ENCODE measurements around the gene RPS24. TPM values are rescaled to one million over a fixed set of nuclear protein-coding genes. Genes with fewer than 3 reads are reported as not detected.
A peak's percentile ranks its signal among the peaks of the same experiment; 100 is the strongest.
"Not testable (repeated sequence)": the region's sequence is repeated elsewhere in the genome, so short reads cannot be mapped to it uniquely, and the experiment has no call there.

RPS24 gene
- 2,723 and 3,461 TPM in 2 replicates for total RNA-seq (2014; rRNA removed; shearing (Covaris generic); ENCODE audit: low replicate concordance)

DNA sequence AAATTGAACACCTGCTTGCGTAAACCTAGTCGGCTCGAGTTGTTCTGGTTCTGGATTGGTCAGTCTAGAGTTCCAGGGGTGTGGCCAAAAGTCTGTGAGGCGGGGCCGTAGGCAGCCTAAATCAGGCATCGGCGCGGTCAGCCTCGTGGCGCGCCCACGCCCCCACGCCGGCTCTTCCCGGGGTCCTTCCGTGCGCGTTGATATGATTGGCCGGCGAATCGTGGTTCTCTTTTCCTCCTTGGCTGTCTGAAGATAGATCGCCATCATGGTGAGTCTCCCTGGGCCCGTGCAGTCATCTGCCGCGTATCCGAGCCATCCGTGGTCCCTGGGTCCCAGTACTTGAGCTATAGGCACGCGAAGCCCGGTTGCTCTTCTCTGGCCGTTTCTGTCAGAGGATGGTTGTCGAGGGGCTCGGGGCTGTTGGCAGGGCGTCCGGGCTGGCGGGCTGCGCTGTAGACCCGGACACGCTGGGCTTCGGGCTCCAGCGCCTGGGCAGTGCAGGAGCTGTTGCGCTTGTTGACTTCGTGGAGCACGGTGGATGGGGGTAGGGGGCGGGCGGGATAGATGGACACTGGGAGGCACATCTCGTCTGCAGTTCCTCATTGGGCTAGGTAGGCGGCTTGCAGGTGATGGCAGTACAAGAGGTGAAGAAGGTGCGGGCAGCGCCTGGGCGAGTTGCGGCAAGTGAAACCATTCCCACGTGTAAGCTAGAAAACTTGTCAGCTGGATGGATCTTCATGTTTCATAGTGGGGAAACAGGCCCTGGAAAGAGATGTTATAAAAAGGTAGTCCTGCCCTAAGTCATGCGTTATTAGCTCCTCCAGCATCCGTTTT lies at the start of gene RPS24:
Gene RPS24, plus strand, starts transcription at position 227 of the 834 bp plus-strand sequence. Its CDS starts 39 bp downstream, at position 266.
- DNase-seq (ENCODE audit: low read depth): peak; percentile 97
- in situ Hi-C loops (cut with HindIII; ENCODE audit: low pct_unique_long_range_greater_than_20kb, low sequenced_read_pairs): no loop called here

DNA sequence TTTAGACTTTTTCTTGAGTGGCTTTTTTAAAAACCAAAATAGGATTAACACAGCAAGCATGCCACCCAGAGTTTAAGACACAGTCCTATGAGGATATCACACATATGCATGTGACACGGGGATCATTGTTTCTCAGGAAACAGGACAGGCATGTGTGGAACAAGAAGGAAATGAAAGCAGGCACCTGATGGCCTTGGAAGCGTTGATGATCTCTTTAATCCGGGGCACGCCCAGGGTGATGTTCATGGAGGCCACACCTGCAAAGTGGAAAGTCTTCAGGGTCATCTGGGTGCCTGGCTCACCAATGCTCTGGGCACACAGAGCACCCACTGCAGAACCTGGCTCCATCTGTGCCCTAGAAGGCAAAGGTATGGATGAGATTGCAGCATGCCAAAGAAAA lies 48.7 kb upstream of the RPS24 start:
- DNase-seq (ENCODE audit: low read depth): no peak
- in situ Hi-C loops (cut with HindIII; ENCODE audit: low pct_unique_long_range_greater_than_20kb, low sequenced_read_pairs): no loop called here

DNA sequence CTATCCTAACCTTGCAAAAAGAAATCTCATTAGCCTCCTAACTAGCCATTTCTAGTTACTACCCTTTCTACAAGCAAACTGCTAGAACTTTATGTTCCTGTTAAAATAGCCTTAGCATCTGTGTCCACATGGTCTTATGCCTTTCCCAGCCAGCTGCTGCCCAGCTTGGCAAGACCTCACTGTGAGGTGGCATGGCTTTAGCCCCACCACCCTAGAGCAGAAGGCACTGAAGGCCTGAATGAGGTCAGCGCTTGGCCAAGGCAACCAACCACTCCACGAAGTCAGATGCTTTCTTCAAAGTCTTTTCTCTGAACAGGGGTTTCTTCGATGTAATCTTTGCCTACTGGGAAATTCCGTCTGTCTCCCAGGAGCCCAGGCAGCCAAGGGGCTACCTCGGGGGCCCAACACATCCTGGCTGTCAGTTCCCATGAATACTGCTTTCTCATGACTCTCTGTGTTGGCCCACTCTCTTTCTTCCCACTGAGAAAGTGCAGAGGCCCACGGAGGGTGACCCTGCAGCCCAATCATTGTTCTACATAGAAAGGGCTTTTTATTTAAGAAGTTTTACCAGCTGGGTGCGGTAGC lies 45.9 kb upstream of the RPS24 start:
- no peak for DNase-seq (ENCODE audit: low read depth)
- in situ Hi-C loops (cut with HindIII; ENCODE audit: low pct_unique_long_range_greater_than_20kb, low sequenced_read_pairs): no loop called here

DNA sequence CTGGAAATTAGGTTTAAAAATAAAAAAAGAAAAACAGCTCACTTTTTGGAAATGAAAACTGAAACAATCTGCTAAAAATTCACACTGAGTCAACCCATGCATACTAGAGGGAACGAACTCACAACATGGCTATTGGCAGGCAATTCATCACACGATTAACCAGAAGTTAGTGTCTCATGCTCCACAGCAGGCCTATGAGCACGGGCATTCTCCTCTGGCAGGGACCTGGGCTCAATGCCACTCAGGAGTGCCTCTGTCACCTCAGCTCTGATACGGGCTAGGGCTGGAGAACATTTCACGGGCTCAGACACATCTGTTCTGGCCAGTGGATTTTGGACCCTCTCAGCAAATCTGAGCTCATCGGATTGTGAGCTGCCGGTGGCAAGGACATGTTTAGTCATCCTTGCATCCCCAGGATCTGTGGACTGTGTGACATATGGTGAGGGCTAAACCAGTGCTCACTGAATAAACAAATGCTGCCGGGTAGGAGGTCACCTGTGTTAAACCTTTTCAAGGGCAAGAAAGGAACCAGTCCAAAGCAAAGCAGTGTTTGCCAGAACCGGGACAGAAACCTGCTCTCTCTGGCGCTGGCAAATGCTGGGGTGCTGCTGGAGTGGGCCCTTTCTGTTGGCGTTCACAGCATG lies 44.5 kb upstream of the RPS24 start:
- in situ Hi-C loops (cut with HindIII; ENCODE audit: low pct_unique_long_range_greater_than_20kb, low sequenced_read_pairs): no loop called here
- DNase-seq (ENCODE audit: low read depth): no peak

DNA sequence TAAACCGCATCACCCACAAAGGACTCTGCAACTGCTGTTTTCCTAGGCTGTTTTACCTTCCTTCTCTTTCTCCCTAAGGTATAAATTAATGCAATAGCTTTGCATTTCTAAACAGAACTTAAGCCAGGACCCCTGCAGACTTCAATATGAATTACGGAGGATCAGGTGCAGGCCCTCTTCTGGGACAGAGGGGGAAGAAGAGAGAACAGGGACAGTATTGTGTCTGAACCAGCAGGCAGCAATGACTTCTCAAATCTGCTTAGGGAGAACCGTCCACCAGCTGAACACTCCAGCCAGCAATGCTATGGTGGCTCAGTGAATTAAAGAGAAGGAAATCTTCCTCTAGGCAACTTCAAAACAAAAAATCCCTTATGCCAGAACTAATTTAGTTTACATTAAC lies 40.0 kb upstream of the RPS24 start:
- in situ Hi-C loops (cut with HindIII; ENCODE audit: low pct_unique_long_range_greater_than_20kb, low sequenced_read_pairs): no loop called here
- DNase-seq (ENCODE audit: low read depth): no peak

DNA sequence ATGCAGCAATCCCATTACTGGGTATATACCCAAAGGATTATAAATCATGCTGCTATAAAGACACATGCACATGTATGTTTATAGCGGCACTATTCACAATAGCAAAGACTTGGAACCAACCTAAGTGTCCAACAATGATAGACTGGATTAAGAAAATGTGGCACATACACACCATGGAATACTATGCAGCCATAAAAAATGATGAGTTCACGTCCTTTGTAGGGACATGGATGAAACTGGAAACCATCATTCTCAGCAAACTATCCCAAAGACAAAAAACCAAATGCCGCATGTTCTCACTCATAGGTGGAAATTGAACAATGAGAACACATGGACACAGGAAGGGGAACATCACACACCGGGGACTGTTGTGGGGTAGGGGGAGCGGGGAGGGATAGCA lies 34.9 kb upstream of the RPS24 start:
- DNase-seq (ENCODE audit: low read depth); in situ Hi-C loops (cut with HindIII; ENCODE audit: low pct_unique_long_range_greater_than_20kb, low sequenced_read_pairs): not testable (repeated sequence)

DNA sequence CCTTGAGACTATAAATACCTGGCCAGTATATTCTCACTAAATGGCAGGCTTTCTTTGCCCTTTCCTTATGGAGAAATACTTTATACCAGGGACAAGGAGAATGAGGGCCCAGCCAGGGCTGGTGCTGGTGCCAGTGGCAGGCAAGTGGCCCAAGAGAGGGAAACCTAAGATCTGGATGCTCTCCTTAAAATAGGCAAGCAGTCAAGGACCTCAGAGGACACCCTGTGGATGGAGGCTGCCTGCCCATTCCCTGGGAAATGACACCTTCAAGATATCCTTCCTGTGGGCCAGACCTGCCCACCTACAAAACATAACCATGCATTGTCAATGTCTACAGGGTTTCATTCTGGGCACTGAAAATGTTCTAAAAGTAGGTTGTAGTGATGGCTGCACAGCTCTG lies 33.5 kb upstream of the RPS24 start:
- in situ Hi-C loops (cut with HindIII; ENCODE audit: low pct_unique_long_range_greater_than_20kb, low sequenced_read_pairs): no loop called here
- no peak for DNase-seq (ENCODE audit: low read depth)

DNA sequence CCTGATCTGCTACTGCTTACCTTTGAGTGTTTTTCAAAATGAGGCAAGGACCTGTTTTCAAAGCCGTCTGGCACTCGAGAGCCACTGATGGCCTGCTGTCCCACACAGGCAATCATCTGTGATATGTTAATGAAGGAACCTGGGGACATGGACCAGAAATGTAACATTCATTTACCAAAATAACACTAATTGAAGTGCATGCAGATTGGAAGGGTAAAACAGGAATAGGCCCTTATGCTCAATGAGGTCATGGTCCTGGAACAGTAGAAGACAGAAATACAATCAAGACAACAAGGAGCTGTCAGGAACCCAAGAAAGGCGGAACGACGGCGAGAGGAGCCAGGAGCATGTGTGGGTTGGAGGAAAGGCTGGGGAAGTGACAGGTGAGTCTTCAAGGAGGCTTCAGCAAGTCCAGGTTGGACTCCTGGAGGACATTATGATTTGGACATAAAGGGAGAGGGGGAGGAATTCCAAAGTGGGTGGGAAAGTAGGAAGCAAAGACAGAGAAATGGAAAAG lies 32.6 kb upstream of the RPS24 start:
- in situ Hi-C loops (cut with HindIII; ENCODE audit: low pct_unique_long_range_greater_than_20kb, low sequenced_read_pairs): no loop called here

DNA sequence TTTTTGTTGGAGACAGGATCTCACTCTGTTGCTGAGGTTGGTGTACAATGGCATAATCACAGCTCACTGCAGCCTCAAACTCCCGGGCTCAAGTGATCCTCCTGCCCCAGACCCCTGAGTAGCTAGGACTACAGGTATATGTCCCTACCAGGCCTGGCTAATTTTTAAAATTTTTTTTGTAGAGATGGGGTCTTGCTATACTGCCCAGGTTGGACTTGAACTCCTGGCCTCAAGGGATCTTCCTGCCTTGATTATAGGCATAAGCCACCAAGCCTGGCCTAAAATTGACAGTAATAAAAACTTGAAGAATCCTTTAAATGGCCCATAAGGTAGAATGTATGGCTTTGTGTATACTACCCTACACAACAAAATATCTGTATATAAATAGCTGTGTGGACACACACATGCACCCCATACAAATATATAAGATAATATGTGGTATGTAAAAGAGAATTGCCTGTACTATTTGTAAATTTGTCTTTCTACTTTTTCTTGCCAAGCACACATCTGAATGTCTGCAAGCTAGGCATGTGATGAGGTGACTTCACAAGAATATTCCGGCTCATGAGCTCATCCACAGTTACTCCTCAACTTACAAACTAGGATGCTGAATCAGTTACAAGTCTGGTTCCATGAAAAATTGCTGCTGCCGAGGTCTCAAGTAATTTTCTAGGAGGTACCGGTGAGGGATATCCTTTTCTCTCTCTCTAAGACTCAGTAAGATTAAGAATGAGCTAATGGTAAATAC lies 30.9 kb upstream of the RPS24 start:
- DNase-seq (ENCODE audit: low read depth): no peak
- in situ Hi-C loops (cut with HindIII; ENCODE audit: low pct_unique_long_range_greater_than_20kb, low sequenced_read_pairs): no loop called here

More for the DNA sequence above, 32.6 kb upstream of the RPS24 start:
- no peak for DNase-seq (ENCODE audit: low read depth)

DNA sequence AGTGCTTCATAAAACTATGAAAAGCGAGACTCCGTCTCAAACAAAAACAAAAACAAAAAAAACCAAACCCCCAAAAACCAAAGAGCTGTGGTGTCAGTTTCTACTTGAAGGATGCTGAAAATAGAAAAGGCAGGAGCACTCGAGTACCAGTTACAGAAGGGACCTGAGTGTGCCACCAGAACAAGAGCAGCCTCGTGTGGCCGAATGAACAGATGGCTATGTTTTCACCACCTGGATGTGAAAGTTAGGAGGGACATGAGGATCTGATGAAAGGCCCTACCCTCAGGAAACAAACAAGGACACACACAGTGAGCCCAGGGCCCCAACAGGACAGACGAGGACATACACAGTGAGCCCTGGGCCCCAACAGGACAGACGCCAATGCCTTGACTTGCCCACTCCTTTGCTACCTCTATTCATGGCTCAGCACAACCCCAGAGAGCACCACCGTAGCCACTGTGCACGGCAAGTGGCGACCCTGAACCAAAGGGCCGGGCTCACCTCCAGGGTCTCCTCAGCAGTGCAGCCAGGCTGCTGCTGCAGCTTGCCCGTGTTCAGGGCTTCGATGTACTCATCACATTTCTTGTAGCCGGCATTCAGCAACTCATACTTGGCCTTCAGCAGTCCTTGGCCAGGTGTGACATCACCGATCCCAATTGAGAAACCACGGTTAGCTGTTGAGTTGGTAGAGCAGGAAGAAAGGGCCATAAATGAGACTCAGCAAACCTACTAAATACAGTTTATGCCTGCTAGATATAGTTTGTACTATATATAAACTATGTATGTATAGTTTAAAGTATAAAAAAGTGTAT lies 29.2 kb upstream of the RPS24 start:
- in situ Hi-C loops (cut with HindIII; ENCODE audit: low pct_unique_long_range_greater_than_20kb, low sequenced_read_pairs): no loop called here
- DNase-seq (ENCODE audit: low read depth): no peak

DNA sequence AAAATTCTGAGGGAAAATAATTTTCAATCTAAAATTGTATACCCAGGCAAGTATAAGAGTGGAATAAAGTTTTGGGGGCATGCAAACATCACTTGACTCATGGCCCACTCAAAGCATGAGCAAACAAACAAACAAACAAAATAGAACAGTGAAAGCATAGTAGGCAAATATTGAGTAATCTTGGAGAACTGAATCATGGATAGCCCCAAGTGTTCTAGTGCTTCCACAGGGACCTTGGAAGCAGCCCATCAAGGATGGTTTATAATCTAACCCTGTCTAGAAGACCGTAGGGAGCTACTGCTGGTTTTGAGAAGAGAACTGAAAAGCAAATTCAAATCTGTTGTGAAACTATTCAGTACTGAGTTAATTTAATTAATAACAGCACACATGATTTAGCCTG lies 26.5 kb upstream of the RPS24 start:
- DNase-seq (ENCODE audit: low read depth): no peak
- in situ Hi-C loops (cut with HindIII; ENCODE audit: low pct_unique_long_range_greater_than_20kb, low sequenced_read_pairs): no loop called here

DNA sequence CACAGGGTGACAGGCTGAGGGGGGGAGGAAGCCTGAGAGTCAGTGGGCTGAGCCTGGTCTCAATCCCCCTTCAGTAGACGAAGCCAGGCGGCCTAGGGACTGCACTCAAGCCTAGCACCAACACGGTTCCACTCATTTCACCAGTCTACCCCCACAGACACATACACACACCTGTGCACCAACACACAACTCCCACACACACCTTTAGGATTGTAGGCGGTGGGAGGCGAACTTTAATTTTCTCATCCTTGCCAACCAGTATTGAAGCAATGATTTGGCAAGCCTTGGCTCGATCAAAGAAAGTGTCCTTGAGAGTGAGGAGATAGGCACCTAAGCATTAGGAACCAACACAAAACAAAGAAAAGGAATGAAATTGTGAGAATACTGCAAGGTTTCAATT lies 24.0 kb upstream of the RPS24 start:
- in situ Hi-C loops (cut with HindIII; ENCODE audit: low pct_unique_long_range_greater_than_20kb, low sequenced_read_pairs): loop anchor here (10.0 kb wide), 1 partner anchor 65 kb away; no protein-coding TSS in a partner anchor
- DNase-seq (ENCODE audit: low read depth): no peak

DNA sequence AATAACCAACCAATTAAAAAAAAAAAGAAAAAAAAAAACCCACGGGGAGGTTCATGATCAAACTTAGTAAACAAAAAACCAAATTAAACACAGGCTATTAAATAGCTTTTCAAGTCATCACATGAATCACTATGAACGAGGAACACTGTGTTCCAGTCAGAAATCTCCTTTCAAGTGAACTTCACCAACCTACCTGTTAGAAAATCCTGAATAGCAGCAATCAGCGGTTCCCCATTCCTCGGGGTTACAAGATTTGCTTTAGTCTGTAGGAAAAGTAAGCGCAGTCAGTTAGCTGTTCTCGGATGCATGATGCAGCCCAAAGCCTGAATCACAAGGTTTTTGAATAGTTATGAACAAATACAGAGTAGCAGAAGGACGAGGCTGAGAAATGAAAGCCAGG lies 23.4 kb upstream of the RPS24 start:
- in situ Hi-C loops (cut with HindIII; ENCODE audit: low pct_unique_long_range_greater_than_20kb, low sequenced_read_pairs): loop anchor here (10.0 kb wide), 1 partner anchor 65 kb away; no protein-coding TSS in a partner anchor
- DNase-seq (ENCODE audit: low read depth): no peak

DNA sequence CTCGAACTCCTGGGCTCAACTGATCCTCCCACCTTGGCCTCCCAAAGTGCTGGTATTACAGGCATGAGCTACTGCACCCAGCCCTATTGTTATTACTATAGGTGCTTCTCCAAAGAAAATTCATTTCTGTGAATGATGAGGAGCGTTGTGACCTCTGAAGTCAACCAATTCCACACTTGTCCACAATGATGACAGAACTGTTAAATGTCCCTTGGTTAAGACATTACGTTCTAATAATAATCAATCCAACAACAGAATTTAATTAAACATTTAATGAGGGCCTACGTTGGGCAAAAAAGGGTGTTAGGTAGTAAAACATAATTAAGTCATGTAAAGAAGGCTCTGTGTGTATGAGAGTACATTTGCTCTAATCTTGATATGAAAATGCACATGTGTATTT lies 22.6 kb upstream of the RPS24 start:
- in situ Hi-C loops (cut with HindIII; ENCODE audit: low pct_unique_long_range_greater_than_20kb, low sequenced_read_pairs): loop anchor here (10.0 kb wide), 1 partner anchor 66 kb away; no protein-coding TSS in a partner anchor
- no peak for DNase-seq (ENCODE audit: low read depth)

DNA sequence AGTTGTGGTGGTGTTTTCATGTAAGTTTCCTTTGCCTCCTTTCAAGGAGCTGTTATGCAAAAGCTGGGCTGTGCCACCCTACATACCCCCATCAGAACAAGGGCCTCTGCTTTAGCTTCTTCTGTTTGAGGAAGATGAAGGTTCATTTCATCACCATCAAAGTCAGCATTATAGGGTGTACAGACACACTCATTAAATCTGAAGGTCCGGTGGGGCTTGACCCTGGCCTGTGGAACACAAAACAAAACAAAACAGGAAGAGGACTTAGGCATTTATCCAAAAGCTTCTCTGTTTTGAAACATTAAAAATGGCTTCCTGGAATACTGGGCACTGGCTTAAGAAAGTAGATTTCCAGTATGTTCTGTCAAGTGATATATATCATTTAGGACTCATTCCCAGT lies 20.1 kb upstream of the RPS24 start:
- DNase-seq (ENCODE audit: low read depth): no peak
- in situ Hi-C loops (cut with HindIII; ENCODE audit: low pct_unique_long_range_greater_than_20kb, low sequenced_read_pairs): loop anchor here (10.0 kb wide), 1 partner anchor 69 kb away; no protein-coding TSS in a partner anchor

DNA sequence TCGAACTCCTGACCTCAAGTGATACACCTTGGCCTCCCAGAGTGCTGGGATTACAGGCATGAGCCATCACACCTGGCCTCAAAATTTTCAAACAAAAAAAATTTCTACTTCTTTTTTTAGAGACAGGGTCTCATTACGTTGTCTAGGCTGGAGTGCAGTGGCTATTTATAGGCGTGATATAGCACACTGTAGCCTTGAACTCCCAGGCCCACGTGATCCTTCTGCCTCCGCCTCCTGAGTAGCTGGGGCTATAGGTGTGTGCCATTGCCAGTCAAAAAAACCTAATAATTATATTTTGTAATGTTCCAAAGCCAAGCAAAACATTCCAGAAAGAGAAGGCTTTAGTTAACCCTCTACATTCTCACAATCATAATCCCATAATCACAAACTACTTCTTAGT lies 18.1 kb upstream of the RPS24 start:
- no peak for DNase-seq (ENCODE audit: low read depth)
- in situ Hi-C loops (cut with HindIII; ENCODE audit: low pct_unique_long_range_greater_than_20kb, low sequenced_read_pairs): loop anchor here (10.0 kb wide), 1 partner anchor 71 kb away; no protein-coding TSS in a partner anchor

DNA sequence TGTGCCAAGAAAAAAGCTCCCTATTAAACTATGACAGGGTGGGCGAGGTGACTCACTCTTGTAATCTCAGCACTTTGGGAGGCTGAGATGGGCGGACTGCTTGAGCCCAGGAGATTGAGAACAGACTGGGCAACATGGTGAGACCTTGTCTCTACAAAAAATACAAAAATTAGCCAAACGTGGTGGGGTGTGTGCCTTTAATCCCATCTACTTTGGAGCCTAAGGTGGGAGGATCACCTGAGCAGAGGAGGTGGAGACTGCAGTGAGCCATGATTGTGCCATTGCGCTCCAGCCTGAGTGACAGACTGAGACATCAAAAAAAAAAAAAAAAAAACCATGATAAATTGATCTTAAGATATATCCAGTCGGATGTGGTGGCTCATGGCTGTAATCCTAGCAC lies 15.8 kb upstream of the RPS24 start:
- no peak for DNase-seq (ENCODE audit: low read depth)
- in situ Hi-C loops (cut with HindIII; ENCODE audit: low pct_unique_long_range_greater_than_20kb, low sequenced_read_pairs): loop anchor here (10.0 kb wide), 1 partner anchor 73 kb away; no protein-coding TSS in a partner anchor

All from Caki2 (cell line).